Thymus (tissue), 11 donors: ENCODE measurements around the gene TXLNA. TPM values are rescaled to one million over a fixed set of nuclear protein-coding genes. Genes with fewer than 3 reads are reported as not detected.

Experiments
- DNase-seq, 9 donors: peaks; one replicate each; pipeline ENCODE4 v3.0.0-alpha.2; 2013; ENCODE audit warnings: low spot score in 9 of 9, low read depth in 6 of 9, missing footprints in 1 of 9
- H3K27ac ChIP-seq, 2 donors: one replicate each; pipeline ENCODE4 v1.5.1; 2013; ENCODE audit warnings: control low read depth in 1 of 2, low read depth in 1 of 2, low read length in 1 of 2, mild to moderate bottlenecking in 1 of 2, moderate library complexity in 1 of 2
- H3K27me3 ChIP-seq, 2 donors: one replicate each; pipeline ENCODE4 v1.5.1; 2013; ENCODE audit warnings: low read length in 1 of 2; ENCODE audit not compliant: control insufficient read depth in 2 of 2, insufficient read depth in 1 of 2
- H3K36me3 ChIP-seq, 2 donors: one replicate each; pipeline ENCODE4 v1.5.1; 2013; ENCODE audit warnings: low read length in 1 of 2, mild to moderate bottlenecking in 1 of 2, moderate library complexity in 1 of 2; ENCODE audit not compliant: control insufficient read depth in 2 of 2, insufficient read depth in 2 of 2
- H3K4me1 ChIP-seq, 2 donors: one replicate each; pipeline ENCODE4 v1.5.1; 2013; ENCODE audit warnings: low read length in 2 of 2; ENCODE audit not compliant: control insufficient read depth in 2 of 2, insufficient read depth in 2 of 2
- H3K4me3 ChIP-seq, 2 donors: one replicate each; pipeline ENCODE4 v1.5.1; 2013; ENCODE audit warnings: low read length in 2 of 2, control low read depth in 1 of 2, mild to moderate bottlenecking in 1 of 2
- H3K9me3 ChIP-seq, 2 donors: one replicate each; pipeline ENCODE4 v1.5.1; 2013; ENCODE audit warnings: low read length in 1 of 2, mild to moderate bottlenecking in 1 of 2; ENCODE audit not compliant: control insufficient read depth in 2 of 2, insufficient read depth in 1 of 2
- WGBS: extraction: QIAGEN DNeasy Blood & Tissue Kit; methylation state at CpG from one replicate; pipeline ENCODE4 v1.1.7; 2013; 5-methylcytosine and 5-hydroxymethylcytosine counted together
- polyA plus RNA-seq: library from polyadenylated mRNA; stranded (reverse); fragments of 200-250 nt; gene quantifications from one replicate; pipeline ENCODE4 v1.2.3, GENCODE V29; 2013
- total RNA-seq: library from RNA; stranded (reverse); fragments of 120-200 nt; gene quantifications from one replicate; pipeline ENCODE4 v1.2.4, GENCODE V29; 2013
- donor health status: healthy.

Gene TXLNA
- total and polyA plus RNA-seq, 2 donors, result 17.7 to 33.1 TPM

DNA sequence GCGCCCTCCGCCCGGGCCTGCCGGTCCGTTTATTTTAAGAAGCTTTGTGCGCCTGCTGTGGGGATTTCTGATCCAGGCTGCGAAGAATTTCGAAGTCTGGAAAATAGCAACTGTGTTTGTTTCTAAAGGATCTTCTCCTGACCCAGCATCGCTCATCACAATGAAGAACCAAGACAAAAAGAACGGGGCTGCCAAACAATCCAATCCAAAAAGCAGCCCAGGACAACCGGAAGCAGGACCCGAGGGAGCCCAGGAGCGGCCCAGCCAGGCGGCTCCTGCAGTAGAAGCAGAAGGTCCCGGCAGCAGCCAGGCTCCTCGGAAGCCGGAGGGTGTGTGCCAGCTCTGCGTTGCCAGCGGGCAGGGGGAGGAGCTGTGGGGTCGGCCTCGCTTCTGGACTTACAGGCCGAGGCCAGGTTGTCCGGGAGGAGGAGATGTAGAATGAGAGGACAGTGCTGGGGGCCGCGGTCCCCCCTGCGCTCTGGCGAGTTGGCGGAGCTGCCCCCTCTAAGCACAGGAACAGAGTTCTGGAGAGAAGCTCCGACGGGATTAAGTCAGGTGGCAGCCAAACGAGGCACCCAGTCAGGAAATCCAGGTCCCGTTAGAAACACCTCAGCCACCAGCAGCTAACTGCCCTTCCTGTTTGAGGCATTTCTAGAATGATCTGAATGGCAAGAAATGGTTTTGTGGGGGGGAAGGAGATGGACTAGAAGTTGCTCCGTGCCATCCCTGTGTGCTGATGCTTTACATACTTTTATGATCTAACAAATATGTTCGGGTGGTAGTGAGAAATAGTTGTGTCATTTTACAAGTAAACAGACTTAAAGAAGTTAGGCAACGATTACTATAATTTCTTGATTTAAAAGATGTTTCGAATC is 948 bp downstream of the TXLNA start:
- H3K27ac ChIP-seq, result peak overlapping the region; percentile 80 to 86
- H3K4me1 ChIP-seq, result peaks cover 10 to 27% of the 10 kb centered on the region in 2 donors
- H3K4me3 ChIP-seq, result peak overlapping the region; percentile 83 to 88
- H3K36me3 ChIP-seq, result peaks cover 25 to 31% of the 10 kb centered on the region in 2 donors
- no peaks in the 10 kb centered on the region for H3K9me3 ChIP-seq
- 13% methylated on average over 36 of the region's 36 CpGs for WGBS
- H3K27me3 ChIP-seq, result no peaks in the 10 kb centered on the region
- no peak for DNase-seq

DNA sequence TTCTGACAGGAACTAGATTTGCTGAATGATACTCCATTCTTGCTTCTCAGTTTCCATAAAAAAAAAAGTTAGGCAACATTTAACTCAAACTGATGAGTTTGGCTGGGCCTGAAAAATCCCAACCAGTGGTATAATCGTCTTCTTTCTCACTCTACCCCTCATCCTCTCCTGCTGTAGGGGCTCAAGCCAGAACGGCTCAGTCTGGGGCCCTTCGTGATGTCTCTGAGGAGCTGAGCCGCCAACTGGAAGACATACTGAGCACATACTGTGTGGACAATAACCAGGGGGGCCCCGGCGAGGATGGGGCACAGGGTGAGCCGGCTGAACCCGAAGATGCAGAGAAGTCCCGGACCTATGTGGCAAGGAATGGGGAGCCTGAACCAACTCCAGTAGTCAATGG is 1.6 kb downstream of the TXLNA start:
- H3K9me3 ChIP-seq, result no peaks in the 10 kb centered on the region
- peak overlapping the region in 1 of 2 donors; percentile 88 for H3K4me3 ChIP-seq
- peaks cover 30 to 33% of the 10 kb centered on the region in 2 donors for H3K36me3 ChIP-seq
- no peaks in the 10 kb centered on the region for H3K27me3 ChIP-seq
- WGBS, result 96% methylated on average over 9 of the region's 9 CpGs
- peaks cover 10 to 27% of the 10 kb centered on the region in 2 donors for H3K4me1 ChIP-seq
- no peak overlapping the region for H3K27ac ChIP-seq
- no peak for DNase-seq

DNA sequence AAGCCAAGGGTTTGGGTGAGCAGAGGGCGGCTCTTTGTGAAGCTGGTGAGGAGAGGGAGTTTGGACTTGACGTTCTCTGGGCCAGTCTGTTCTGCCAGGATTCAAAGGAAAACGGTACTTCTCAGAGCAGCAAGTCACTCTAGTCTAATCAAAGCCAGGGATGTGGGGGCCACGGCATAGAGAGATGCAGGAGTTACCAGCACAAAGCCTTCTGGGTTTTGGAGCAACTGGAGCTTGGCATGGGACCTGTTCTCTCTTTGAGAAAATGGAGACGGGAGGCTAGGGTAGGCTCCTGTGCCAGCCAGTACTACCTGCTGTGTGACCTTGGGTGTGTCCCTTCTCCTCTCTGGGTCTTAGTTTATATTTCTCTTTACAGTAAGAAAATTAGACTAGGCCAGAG is 2.1 kb downstream of the TXLNA start:
- no peaks in the 10 kb centered on the region for H3K9me3 ChIP-seq
- H3K4me1 ChIP-seq, result peaks cover 10 to 27% of the 10 kb centered on the region in 2 donors
- peaks cover 35 to 37% of the 10 kb centered on the region in 2 donors for H3K36me3 ChIP-seq
- H3K27ac ChIP-seq, result no peak overlapping the region
- H3K27me3 ChIP-seq, result no peaks in the 10 kb centered on the region
- no peak for DNase-seq
- 94% methylated on average over 5 of the region's 5 CpGs for WGBS
- H3K4me3 ChIP-seq, result no peak overlapping the region

DNA sequence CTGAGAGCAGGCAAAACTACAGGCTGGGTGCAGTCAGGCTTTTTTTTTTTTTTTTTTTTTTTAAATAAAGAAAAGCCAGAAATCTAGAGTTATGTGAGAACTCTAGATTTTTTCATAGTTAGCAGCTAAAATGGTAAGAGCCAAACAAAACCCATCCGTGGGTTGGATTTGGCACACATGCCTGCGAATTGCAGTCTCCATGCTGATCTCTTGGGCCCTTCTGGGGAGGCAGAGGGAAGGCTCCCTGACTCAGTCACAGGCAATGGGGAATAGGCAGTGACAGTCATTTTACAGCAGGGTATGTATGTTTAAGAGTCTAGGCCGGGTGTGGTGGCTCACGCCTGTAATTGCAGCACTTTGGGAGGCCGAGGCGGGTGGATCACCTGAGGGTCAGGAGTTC is 2.6 kb downstream of the TXLNA start:
- H3K27ac ChIP-seq, result no peak overlapping the region
- H3K4me3 ChIP-seq, result no peak overlapping the region
- DNase-seq, result no peak
- 98% methylated on average over 6 of the region's 6 CpGs for WGBS
- H3K27me3 ChIP-seq, result no peaks in the 10 kb centered on the region
- no peaks in the 10 kb centered on the region for H3K9me3 ChIP-seq
- H3K4me1 ChIP-seq, result peaks cover 10 to 27% of the 10 kb centered on the region in 2 donors
- peaks cover 37 to 40% of the 10 kb centered on the region in 2 donors for H3K36me3 ChIP-seq

DNA sequence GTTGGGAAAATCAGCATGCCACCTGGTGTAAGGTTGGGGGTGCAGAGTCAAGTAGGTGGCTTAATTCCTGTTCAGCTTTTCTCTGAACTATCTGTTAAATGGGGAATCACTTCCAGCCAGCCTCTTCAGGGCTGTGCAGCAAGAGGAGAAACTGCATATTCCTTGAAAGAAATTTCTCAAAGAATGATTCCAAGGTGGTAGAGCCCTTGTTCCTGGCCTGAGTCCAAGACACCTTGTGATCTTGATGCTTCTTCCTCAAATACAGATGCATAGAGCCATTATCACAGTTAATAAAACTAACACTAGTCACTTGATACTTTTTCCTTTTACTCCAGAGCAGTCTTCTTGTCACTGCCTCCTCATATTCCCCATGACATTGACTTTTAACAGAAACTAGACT is 5.2 kb downstream of the TXLNA start:
- DNase-seq, result no peak
- no peak overlapping the region for H3K27ac ChIP-seq
- no peaks in the 10 kb centered on the region for H3K9me3 ChIP-seq
- peaks cover 57 to 66% of the 10 kb centered on the region in 2 donors for H3K36me3 ChIP-seq
- no peaks in the 10 kb centered on the region for H3K27me3 ChIP-seq
- peaks cover 8 to 18% of the 10 kb centered on the region in 2 donors for H3K4me1 ChIP-seq
- H3K4me3 ChIP-seq, result no peak overlapping the region

DNA sequence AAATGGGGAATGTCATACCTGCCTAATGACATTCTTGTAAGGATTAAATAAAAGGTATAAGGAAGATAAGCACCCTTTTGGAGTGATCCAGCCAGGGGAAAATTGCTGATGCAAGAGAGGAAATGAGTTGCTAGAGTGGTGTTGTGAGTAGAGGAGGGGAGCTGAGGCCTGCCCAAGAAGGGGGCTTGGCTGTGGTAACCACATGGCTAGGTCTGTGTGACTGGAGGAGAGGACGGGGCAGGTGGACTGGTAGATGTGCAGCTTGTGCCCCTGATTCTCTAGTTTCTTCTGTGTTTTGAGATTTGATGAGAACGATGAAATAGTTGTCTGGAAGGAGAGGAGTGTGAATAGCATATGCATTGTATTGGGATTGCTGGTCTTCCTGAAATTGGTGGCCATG is 6.6 kb downstream of the TXLNA start:
- Histone ChIP-seq H3K36me3 (peaks cover 70 to 80% of the 10 kb centered on the region in 2 donors), H3K4me1 (peaks cover 4 to 7% of the 10 kb centered on the region in 2 donors), H3K9me3 (no peaks in the 10 kb centered on the region), H3K4me3 (no peak overlapping the region), H3K27ac (no peak overlapping the region), H3K27me3 (no peaks in the 10 kb centered on the region)
- WGBS, result 98% methylated on average over 2 of the region's 2 CpGs
- DNase-seq, result no peak

DNA sequence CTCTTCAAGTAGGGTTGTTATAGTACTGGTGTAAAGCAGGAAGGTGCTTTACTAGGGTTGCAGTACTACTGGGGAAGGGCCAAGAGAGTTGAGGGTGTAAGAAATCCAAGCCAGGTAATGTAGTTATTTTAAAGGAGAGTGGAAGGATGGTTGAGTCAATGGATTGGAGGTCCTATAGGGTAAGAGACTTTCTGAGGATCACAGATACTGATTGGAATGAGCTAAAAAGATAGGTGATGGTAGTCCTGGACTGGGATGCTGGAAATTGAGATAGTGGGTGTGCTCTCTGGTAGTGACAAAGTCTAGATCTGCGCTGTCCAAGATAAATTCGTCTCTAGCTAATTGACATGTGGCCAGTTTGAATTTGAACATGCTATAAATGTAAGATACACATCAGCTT is 7.0 kb downstream of the TXLNA start:
- Histone ChIP-seq H3K9me3 (no peaks in the 10 kb centered on the region), H3K27ac (no peak overlapping the region), H3K27me3 (no peaks in the 10 kb centered on the region), H3K36me3 (peaks cover 70 to 84% of the 10 kb centered on the region in 2 donors), H3K4me1 (peaks cover 3% of the 10 kb centered on the region in 2 donors), H3K4me3 (no peak overlapping the region)
- DNase-seq, result no peak
- WGBS, result 98% methylated on average over 2 of the region's 2 CpGs

DNA sequence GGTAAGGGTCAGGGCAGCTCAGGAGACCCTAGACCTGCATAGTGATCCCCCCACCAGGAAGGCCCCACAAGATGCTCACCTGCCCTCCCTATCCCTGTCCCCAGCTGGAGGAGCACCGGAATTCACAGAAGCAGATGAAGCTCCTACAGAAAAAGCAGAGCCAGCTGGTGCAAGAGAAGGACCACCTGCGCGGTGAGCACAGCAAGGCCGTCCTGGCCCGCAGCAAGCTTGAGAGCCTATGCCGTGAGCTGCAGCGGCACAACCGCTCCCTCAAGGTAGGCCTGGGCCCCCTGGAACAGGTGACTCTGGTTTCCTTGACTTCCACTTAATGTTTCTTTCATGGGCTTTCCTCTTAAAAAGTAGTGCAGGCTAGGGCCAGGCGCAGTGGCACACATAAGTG is 8.4 kb downstream of the TXLNA start:
- Histone ChIP-seq H3K27ac (no peak overlapping the region), H3K36me3 (peaks cover 72 to 89% of the 10 kb centered on the region in 2 donors), H3K4me3 (no peak overlapping the region), H3K9me3 (no peaks in the 10 kb centered on the region), H3K27me3 (no peaks in the 10 kb centered on the region), H3K4me1 (peaks cover 0 to 2% of the 10 kb centered on the region in 2 donors)
- no peak for DNase-seq
- WGBS, result 99% methylated on average over 9 of the region's 9 CpGs

DNA sequence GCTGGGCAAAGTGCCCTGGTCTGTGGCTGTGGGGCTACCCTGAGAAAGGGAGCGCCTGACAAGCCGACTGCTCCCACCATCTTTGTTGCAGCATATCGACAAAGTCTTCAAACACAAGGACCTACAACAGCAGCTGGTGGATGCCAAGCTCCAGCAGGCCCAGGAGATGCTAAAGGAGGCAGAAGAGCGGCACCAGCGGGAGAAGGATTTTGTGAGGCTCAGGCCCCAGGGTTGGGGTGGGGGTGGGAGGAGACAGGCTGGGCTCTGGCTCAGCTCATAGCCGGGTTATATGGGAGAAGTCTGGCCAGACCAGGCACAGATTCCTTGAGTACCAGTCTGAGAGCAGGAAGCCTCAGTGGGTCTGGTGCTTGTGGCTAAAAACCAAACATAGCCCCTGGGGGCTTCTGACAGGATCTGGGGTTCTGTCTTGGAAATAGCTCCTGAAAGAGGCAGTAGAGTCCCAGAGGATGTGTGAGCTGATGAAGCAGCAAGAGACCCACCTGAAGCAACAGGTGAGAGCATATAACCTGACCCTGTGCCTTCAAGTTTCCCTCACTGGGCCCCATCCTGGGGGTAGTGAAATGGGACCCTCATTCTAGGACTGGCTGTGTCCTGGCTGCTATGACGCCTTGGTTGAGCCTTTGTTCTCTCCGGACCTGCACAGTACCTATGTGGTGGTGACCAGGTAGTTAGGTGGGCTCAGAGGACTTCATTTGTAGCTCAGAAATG is 12.9 kb downstream of the TXLNA start:
- DNase-seq, result no peak
- peaks cover 90 to 98% of the 10 kb centered on the region in 2 donors for H3K36me3 ChIP-seq
- H3K27me3 ChIP-seq, result no peaks in the 10 kb centered on the region
- peak overlapping the region in 1 of 2 donors; percentile 3 for H3K27ac ChIP-seq
- no peaks in the 10 kb centered on the region for H3K9me3 ChIP-seq
- H3K4me1 ChIP-seq, result peaks cover 5 to 14% of the 10 kb centered on the region in 2 donors
- WGBS, result 98% methylated on average over 8 of the region's 8 CpGs
- H3K4me3 ChIP-seq, result no peak overlapping the region
